ENCODE measurements around the gene LOC128125822.
"Not testable (repeated sequence)": the region's sequence is repeated elsewhere in the genome, so short reads cannot be mapped to it uniquely, and the experiment has no call there.

The LOC128125822 gene

GRCh38 chr6:63572044-63572746 lies at the start of gene LOC128125822, which contains the start of gene PTP4A1:
Gene LOC128125822, plus strand, starts transcription at chr6:63572480.
Gene PTP4A1, plus strand, starts transcription at chr6:63572480. Its CDS starts 4,401 bp downstream, at chr6:63576881.
- DNase-seq (ENCODE audit: low read depth): peak; percentile 99

- DNase-seq (ENCODE audit: low read depth): not testable (repeated sequence)
Measured at GRCh38 chr6:63522911-63523287, 49.4 kb upstream of the LOC128125822 start.

GRCh38 chr6:63523630-63524029 lies 48.6 kb upstream of the LOC128125822 start:
- DNase-seq (ENCODE audit: low read depth): no peak

- DNase-seq (ENCODE audit: low read depth): no peak
Measured at GRCh38 chr6:63525186-63525878, 46.9 kb upstream of the LOC128125822 start.

GRCh38 chr6:63526931-63527330 lies 45.3 kb upstream of the LOC128125822 start:
- DNase-seq (ENCODE audit: low read depth): no peak

- peak; percentile 88 for DNase-seq (ENCODE audit: low read depth)
Measured at GRCh38 chr6:63527658-63528514, 44.4 kb upstream of the LOC128125822 start.

GRCh38 chr6:63529498-63529897 lies 42.8 kb upstream of the LOC128125822 start:
- no peak for DNase-seq (ENCODE audit: low read depth)

- DNase-seq (ENCODE audit: low read depth): no peak
Measured at GRCh38 chr6:63530182-63530581, 42.1 kb upstream of the LOC128125822 start.

GRCh38 chr6:63530991-63531390 lies 41.3 kb upstream of the LOC128125822 start:
- no peak for DNase-seq (ENCODE audit: low read depth)

- DNase-seq (ENCODE audit: low read depth): no peak
Measured at GRCh38 chr6:63533026-63533425, 39.3 kb upstream of the LOC128125822 start.

GRCh38 chr6:63533952-63534351 lies 38.3 kb upstream of the LOC128125822 start:
- DNase-seq (ENCODE audit: low read depth): no peak

- peak; percentile 11 for DNase-seq (ENCODE audit: low read depth)
Measured at GRCh38 chr6:63537201-63537958, 34.9 kb upstream of the LOC128125822 start.

- no peak for DNase-seq (ENCODE audit: low read depth)
Measured at GRCh38 chr6:63537959-63538300, 34.4 kb upstream of the LOC128125822 start.

- DNase-seq (ENCODE audit: low read depth): no peak
Measured at GRCh38 chr6:63538550-63538949, 33.7 kb upstream of the LOC128125822 start.

- no peak for DNase-seq (ENCODE audit: low read depth)
Measured at GRCh38 chr6:63543001-63543400, 29.3 kb upstream of the LOC128125822 start.

- no peak for DNase-seq (ENCODE audit: low read depth)
Measured at GRCh38 chr6:63543982-63544381, 28.3 kb upstream of the LOC128125822 start.

- DNase-seq (ENCODE audit: low read depth): no peak
Measured at GRCh38 chr6:63546236-63546635, 26.0 kb upstream of the LOC128125822 start.

GRCh38 chr6:63546697-63547096 lies 25.6 kb upstream of the LOC128125822 start:
- no peak for DNase-seq (ENCODE audit: low read depth)

- no peak for DNase-seq (ENCODE audit: low read depth)
Measured at GRCh38 chr6:63549076-63549475, 23.2 kb upstream of the LOC128125822 start.

- DNase-seq (ENCODE audit: low read depth): no peak
Measured at GRCh38 chr6:63553208-63553607, 19.1 kb upstream of the LOC128125822 start.

- DNase-seq (ENCODE audit: low read depth): no peak
Measured at GRCh38 chr6:63553900-63554299, 18.4 kb upstream of the LOC128125822 start.

GRCh38 chr6:63554782-63555181 lies 17.5 kb upstream of the LOC128125822 start:
- no peak for DNase-seq (ENCODE audit: low read depth)
